Cardiac muscle cell (in vitro differentiated cells and primary cell): ENCODE measurements around the gene CTIF. TPM values are rescaled to one million over a fixed set of nuclear protein-coding genes. Genes with fewer than 3 reads are reported as not detected.

Experiments used
- DNase-seq, 2 donors: peaks; one replicate each; pipeline versions ENCODE4 v3.0.0 to v3.0.0-alpha.2; 2010 to 2017; ENCODE audit warnings: low read depth in 1 of 2, low spot score in 1 of 2
- H3K27ac ChIP-seq: fragments of 200-600 bp; sonication (generic); 2 replicates; pipeline ENCODE4 v1.5.1; 2016
- H3K27me3 ChIP-seq: fragments of 200-600 bp; sonication (generic); 2 replicates; pipeline ENCODE4 v1.6.0; 2016; ENCODE audit warnings: control low read depth
- H3K36me3 ChIP-seq: fragments of 200-600 bp; sonication (generic); 2 replicates; pipeline ENCODE4 v1.5.1; 2016; ENCODE audit warnings: control low read depth
- H3K4me1 ChIP-seq: fragments of 200-600 bp; sonication (generic); 2 replicates; pipeline ENCODE4 v1.8.1; 2017; ENCODE audit warnings: low read depth, mild to moderate bottlenecking, mixed run types
- H3K4me3 ChIP-seq: fragments of 200-600 bp; sonication (generic); 2 replicates; pipeline ENCODE4 v1.5.1; 2016; ENCODE audit warnings: mild to moderate bottlenecking
- H3K9me3 ChIP-seq: fragments of 200-600 bp; sonication (generic); 2 replicates; pipeline ENCODE4 v1.5.1; 2017; ENCODE audit warnings: low read depth, mild to moderate bottlenecking, control low read depth
- polyA plus RNA-seq: library from polyadenylated mRNA; unstranded; fragments of >200 nt; fragmentation: Nextera tagmentation; extraction: Ambion mirVana; gene quantifications from 2 replicates; pipeline ENCODE4 v1.2.1, GENCODE V29; 2016
- total RNA-seq: library from RNA; depleted of rRNA; stranded (reverse); fragments of >200 nt; gene quantifications from 2 replicates; pipeline ENCODE4 v1.2.3, GENCODE V29; 2016
- TF ChIP-seq, protein P1 (sequence below): IDR thresholded peaks from 2 replicates; pipeline ENCODE4 v1.5.1; 2012; ENCODE audit warnings: low read depth, mild to moderate bottlenecking, low read length

Gene CTIF
- total and polyA plus RNA-seq, 2 experiments from 2014 or later = 16.5 to 22.0 TPM

DNA sequence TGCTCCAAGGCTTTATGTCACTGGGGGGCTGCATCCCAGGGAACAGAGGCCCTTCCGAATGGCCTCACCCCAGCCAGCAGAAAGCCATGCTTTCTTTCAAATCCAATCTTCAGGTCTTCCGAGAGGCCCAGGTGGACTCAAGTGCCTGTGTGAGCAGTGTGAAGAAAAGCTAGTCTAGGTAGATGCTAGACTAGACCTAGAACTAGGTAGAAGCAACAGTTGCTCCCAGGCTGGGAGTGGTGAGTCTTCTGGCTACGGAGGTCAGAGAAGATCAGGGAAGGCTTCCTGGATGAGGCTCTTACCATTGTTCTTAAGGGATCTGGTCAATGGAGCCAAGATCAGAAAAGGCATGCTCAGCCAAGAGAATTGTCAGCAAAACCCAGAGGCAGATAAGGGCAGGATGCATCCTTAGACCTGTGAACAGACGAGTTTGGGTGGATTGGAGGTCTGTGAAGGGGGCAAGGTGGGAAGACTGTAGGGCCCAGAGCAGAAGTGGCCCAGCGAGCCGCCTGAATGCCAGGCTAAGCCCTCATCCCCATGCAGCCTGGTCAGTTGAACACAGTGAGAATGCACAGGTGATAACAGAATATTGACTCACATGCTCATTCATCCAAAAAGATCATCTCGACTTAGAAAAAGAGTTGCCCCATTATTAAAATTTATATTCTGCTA, 301.1 kb downstream of the CTIF start:
- Histone ChIP-seq H3K27ac (peak overlapping the region; percentile 87), H3K9me3 (no peaks in the 10 kb centered on the region), H3K4me3 (no peak overlapping the region), H3K36me3 (no peaks in the 10 kb centered on the region), H3K27me3 (no peaks in the 10 kb centered on the region), H3K4me1 (peaks cover 48% of the 10 kb centered on the region)
- DNase-seq = no peak
- TF ChIP-seq, protein P1, sequence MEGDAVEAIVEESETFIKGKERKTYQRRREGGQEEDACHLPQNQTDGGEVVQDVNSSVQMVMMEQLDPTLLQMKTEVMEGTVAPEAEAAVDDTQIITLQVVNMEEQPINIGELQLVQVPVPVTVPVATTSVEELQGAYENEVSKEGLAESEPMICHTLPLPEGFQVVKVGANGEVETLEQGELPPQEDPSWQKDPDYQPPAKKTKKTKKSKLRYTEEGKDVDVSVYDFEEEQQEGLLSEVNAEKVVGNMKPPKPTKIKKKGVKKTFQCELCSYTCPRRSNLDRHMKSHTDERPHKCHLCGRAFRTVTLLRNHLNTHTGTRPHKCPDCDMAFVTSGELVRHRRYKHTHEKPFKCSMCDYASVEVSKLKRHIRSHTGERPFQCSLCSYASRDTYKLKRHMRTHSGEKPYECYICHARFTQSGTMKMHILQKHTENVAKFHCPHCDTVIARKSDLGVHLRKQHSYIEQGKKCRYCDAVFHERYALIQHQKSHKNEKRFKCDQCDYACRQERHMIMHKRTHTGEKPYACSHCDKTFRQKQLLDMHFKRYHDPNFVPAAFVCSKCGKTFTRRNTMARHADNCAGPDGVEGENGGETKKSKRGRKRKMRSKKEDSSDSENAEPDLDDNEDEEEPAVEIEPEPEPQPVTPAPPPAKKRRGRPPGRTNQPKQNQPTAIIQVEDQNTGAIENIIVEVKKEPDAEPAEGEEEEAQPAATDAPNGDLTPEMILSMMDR = no peak

DNA sequence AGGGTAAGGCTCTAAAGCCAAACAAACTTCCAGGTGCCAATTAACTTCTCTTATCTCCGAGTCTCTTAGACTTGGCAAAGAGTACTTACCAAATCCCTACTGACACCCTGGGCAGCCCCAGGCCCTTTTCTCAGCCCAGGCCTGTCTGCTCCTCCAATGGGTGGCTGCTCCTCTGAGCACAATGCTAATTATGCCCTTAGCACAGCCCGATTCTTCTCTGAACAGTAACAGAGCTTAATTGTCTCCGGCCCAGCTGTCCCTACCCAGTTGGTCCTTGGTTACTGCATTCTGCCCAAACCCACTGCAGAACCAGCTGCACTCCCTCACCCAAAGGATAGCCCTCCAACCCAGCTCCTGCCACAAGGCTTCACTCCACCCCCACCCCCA, 301.7 kb downstream of the CTIF start:
- DNase-seq = no peak
- Histone ChIP-seq H3K27me3 (no peaks in the 10 kb centered on the region), H3K4me3 (no peak overlapping the region), H3K9me3 (no peaks in the 10 kb centered on the region), H3K4me1 (peaks cover 48% of the 10 kb centered on the region), H3K36me3 (no peaks in the 10 kb centered on the region), H3K27ac (peak overlapping the region; percentile 87)
- TF ChIP-seq, protein P1 = no peak

DNA sequence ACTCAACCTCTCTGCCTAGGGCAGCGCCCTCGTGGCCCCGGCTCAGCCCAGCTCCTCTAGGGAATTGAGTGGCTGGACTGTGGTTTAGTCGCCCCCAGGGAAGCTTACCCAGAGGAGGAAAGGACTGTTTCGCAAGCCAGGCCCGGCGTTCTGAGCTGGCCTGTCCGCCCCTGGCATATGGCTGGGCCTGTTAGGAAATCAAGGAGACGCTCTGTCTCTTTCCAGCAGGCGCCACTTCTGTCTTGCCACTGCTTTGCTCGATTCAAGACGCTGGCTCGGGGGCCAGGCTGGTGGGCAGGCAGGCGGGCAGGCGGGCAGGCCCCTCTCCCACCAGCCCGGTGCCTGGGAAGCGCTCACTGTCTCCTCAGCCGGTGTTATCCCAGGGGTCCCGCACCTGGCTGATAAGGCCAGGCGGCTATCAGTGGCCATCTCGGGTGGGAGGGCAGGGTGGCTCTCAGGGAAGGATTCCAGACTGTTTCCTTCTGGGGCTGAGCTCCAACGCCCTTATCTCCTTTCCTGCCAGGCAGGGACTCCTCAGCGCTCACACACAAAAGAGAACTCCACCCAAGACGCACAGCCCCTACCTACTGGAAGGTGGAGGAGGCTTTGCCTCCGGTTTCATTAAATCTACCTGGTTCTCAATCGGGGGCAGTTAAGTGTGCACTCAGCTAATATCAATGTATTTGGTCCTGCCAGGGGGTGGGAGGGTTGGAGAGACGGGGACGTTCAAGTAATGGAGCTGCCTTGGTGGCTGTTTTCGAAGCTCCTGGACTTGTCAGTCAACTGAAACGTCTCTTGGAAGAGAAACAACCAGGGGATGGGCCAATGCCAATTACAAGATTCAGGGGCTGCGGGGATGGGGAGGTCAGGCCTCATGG, 302.8 kb downstream of the CTIF start:
- Histone ChIP-seq H3K4me1 (peaks cover 48% of the 10 kb centered on the region), H3K27me3 (no peaks in the 10 kb centered on the region), H3K4me3 (no peak overlapping the region), H3K36me3 (no peaks in the 10 kb centered on the region), H3K9me3 (no peaks in the 10 kb centered on the region), H3K27ac (peak overlapping the region; percentile 87)
- DNase-seq = peak in 1 of 2 donors; percentile 89
- TF ChIP-seq, protein P1 = no peak

DNA sequence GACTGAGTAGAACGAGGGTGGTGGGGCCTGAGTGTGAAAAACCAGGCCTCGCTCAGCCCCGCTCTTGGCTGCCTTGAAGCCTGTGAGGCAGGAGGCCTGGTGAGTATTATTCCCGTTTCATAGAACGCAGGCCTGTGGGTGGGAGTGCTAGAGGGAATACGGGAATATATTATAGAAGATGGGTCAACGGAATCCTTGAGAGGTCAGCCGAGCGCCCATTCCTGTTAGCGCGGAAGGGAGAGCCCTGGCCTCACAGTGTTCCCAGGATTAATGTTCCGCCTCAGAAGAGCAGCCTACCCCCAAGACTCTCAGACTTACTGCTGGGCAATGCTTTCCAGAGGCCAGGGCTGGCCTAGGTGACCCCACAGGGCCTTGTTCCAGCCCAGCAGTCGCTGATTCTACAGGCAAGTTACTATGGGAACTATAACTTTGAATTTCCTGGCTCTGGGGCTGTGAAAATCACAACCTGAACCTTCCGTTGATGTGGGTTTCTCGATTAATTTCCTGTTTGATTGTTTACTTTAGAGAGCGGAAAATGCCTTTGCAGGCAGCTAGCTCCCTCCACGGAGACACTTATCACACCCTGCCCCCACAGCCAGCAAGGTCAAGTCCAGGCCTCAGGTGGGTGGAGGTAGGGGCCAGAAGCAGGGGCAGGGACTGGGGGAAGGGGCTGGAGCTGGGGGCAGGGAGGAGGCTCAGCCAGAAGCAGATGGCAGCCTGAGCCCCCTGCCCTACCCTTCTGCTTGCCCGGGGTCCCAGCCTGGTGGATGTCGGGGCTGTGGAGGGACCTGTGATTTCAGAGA, 303.6 kb downstream of the CTIF start:
- TF ChIP-seq, protein P1 = no peak
- Histone ChIP-seq H3K27me3 (no peaks in the 10 kb centered on the region), H3K27ac (peak overlapping the region; percentile 87), H3K4me3 (no peak overlapping the region), H3K4me1 (peaks cover 48% of the 10 kb centered on the region), H3K9me3 (no peaks in the 10 kb centered on the region), H3K36me3 (no peaks in the 10 kb centered on the region)
- DNase-seq = peak; percentile 34 to 73

DNA sequence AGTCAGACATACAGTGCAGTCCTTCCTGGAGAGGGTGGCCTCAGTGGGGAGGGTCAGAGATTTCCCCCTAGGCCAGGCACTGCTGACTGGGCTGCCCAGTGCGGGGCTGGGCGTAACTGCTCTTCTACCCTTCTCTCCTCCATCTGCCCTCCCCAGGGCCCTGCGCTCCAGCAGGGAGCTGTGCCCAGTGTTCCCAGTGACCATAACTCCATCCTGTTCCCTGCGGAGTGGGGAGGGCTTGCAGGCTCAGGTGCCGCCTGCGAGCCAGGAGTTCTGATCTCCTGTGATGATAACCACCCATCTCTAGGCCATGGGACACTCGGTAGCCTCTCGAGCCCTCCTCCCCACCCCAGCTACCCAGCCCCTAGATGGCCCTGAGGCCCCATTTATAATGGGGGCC, 304.3 kb downstream of the CTIF start:
- Histone ChIP-seq H3K9me3 (no peaks in the 10 kb centered on the region), H3K36me3 (no peaks in the 10 kb centered on the region), H3K27ac (peak overlapping the region; percentile 87), H3K27me3 (no peaks in the 10 kb centered on the region), H3K4me3 (no peak overlapping the region), H3K4me1 (peaks cover 46% of the 10 kb centered on the region)
- TF ChIP-seq, protein P1 = no peak
- DNase-seq = no peak
